MM.1S (cell line): ENCODE data around the gene FXYD4.

Source experiments
- EZH2phosphoT487 ChIP-seq: fragments of 300-600 bp; sonication (generic); IDR thresholded peaks from 2 replicates; pipeline ENCODE4 v1.6.1; 2018; ENCODE audit warnings: antibody characterized with exemption, low read length
- TF ChIP-seq, protein P1 (sequence below): fragments of 300-600 bp; sonication (generic); IDR thresholded peaks from 2 replicates; pipeline ENCODE4 v1.5.1; 2016; ENCODE audit warnings: antibody characterized with exemption, low read length, mixed read lengths

DNA sequence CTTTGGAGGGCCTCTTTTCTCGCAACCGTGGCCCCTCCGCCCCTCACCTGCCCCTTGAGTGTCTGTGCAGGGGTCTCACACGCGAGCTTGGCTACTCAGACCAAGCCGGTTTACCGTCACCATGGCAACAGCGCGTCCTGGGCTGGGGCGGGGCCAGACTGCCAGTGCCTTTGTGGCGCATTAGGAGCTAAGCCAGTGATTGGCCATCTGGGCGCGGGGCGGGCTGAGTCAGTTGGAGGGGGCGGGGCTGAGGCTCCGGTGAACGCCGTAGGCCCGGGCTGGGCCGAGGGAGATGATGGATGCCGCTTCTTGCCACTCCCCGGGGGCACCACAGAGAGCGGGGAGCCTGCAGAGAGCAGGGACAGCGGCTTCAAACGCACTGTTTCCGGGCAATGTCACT is 48.7 kb upstream of the FXYD4 start:
- TF ChIP-seq, protein P1, sequence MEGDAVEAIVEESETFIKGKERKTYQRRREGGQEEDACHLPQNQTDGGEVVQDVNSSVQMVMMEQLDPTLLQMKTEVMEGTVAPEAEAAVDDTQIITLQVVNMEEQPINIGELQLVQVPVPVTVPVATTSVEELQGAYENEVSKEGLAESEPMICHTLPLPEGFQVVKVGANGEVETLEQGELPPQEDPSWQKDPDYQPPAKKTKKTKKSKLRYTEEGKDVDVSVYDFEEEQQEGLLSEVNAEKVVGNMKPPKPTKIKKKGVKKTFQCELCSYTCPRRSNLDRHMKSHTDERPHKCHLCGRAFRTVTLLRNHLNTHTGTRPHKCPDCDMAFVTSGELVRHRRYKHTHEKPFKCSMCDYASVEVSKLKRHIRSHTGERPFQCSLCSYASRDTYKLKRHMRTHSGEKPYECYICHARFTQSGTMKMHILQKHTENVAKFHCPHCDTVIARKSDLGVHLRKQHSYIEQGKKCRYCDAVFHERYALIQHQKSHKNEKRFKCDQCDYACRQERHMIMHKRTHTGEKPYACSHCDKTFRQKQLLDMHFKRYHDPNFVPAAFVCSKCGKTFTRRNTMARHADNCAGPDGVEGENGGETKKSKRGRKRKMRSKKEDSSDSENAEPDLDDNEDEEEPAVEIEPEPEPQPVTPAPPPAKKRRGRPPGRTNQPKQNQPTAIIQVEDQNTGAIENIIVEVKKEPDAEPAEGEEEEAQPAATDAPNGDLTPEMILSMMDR: no peak
- no peak for TF ChIP-seq EZH2phosphoT487
